ENCODE measurements around the gene COL4A6. TPM values are rescaled to one million over a fixed set of nuclear protein-coding genes. Genes with fewer than 3 reads are reported as not detected.
A peak's percentile ranks its signal among the peaks of the same experiment; 100 is the strongest.

Gene COL4A6
- total and polyA plus RNA-seq, 10 of the 15 experiments (the other 5 are each of a cell fraction or from before 2014, with no cell fraction given) = 0.02 to 0.56 (median 0.05) TPM; not detected in 3

DNA sequence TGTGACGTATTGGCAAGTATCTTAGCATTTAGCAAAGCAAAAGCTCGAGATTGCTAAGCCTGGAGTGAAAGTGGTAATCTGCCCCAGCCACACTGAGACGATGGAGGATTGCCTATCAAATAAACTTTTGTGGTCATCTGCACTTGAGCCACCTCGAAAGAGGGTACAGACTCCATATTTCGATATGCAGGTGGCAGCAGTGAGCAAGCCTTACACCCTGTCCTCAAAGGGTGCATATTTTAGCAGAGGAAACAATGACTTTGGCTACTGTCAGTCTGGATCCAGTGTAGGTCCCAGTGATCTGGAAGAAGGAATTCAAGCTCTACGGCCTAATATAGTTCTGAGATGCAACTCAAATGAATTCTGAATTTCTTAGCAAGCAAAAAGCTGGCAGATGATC is 192.8 kb downstream of the COL4A6 start:
- Histone ChIP-seq H3K4me3 (no peak overlapping the region), H3K9ac (ENCODE audit: control insufficient read depth, insufficient read depth, low read length) (no peak overlapping the region), H2AFZ (ENCODE audit: control insufficient read depth, low read depth, low read length) (no peak overlapping the region), H3K36me3 (ENCODE audit: control insufficient read depth in 2 of 2, insufficient read depth in 2 of 2, low read length in 1 of 2) (no peaks in the 10 kb centered on the region), H3K27ac (ENCODE audit: control insufficient read depth, insufficient read depth) (no peak overlapping the region), H3K27me3 (replicated peaks in 1 of 2; ENCODE audit: control insufficient read depth in 2 of 2, insufficient read depth in 2 of 2, low read length in 1 of 2) (no peaks in the 10 kb centered on the region), H3K79me2 (ENCODE audit: control insufficient read depth, insufficient read depth, low read length) (no peaks in the 10 kb centered on the region), H4K20me1 (ENCODE audit: control insufficient read depth, insufficient read depth) (no peaks in the 10 kb centered on the region), H3K4me1 (ENCODE audit: control insufficient read depth, insufficient read depth, low read length) (no peaks in the 10 kb centered on the region), H3K9me3 (replicated peaks; ENCODE audit: control insufficient read depth, insufficient read depth, low read length) (no peaks in the 10 kb centered on the region), H3K4me2 (ENCODE audit: control insufficient read depth, insufficient read depth) (no peak overlapping the region)
- BruUV-seq (replicated peaks) = no TSS peak
- intact Hi-C loops (cut with micrococcal nuclease; ENCODE audit: unreplicated experiment) = no loop called here
- DNase-seq (ENCODE audit: low read depth, low spot score) = no peak
- 0% methylated on average over 6 of the region's 6 CpGs for WGBS (ENCODE audit: insufficient coverage, insufficient replicate concordance, low lambda C conversion rate, missing lambda C conversion rate)
- ATAC-seq = peak; percentile 64
- RAD21 ChIA-PET (ENCODE audit: unreplicated experiment) = no interaction called here
- SMC1A ChIA-PET (ENCODE audit: uncharacterized antibody, unreplicated experiment) = no interaction called here
- in situ Hi-C loops (cut with MboI) = no loop called here
- CTCF ChIA-PET = interaction anchor here (0.7 to 1.5 kb wide), 4 partner anchors 12 to 292 kb away, joined by 3 to 5 read pairs (median 4); no protein-coding TSS in a partner anchor
- POLR2A ChIA-PET = no interaction called here
- no peak for FAIRE-seq
- no peak for TF ChIP-seq KLF5 (IDR thresholded peaks at IDR 0.05; ENCODE audit: partially characterized antibody)
- TF ChIP-seq, protein P1, sequence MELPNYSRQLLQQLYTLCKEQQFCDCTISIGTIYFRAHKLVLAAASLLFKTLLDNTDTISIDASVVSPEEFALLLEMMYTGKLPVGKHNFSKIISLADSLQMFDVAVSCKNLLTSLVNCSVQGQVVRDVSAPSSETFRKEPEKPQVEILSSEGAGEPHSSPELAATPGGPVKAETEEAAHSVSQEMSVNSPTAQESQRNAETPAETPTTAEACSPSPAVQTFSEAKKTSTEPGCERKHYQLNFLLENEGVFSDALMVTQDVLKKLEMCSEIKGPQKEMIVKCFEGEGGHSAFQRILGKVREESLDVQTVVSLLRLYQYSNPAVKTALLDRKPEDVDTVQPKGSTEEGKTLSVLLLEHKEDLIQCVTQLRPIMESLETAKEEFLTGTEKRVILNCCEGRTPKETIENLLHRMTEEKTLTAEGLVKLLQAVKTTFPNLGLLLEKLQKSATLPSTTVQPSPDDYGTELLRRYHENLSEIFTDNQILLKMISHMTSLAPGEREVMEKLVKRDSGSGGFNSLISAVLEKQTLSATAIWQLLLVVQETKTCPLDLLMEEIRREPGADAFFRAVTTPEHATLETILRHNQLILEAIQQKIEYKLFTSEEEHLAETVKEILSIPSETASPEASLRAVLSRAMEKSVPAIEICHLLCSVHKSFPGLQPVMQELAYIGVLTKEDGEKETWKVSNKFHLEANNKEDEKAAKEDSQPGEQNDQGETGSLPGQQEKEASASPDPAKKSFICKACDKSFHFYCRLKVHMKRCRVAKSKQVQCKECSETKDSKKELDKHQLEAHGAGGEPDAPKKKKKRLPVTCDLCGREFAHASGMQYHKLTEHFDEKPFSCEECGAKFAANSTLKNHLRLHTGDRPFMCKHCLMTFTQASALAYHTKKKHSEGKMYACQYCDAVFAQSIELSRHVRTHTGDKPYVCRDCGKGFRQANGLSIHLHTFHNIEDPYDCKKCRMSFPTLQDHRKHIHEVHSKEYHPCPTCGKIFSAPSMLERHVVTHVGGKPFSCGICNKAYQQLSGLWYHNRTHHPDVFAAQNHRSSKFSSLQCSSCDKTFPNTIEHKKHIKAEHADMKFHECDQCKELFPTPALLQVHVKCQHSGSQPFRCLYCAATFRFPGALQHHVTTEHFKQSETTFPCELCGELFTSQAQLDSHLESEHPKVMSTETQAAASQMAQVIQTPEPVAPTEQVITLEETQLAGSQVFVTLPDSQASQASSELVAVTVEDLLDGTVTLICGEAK (IDR thresholded peaks at IDR 0.05; ENCODE audit: borderline replicate concordance) = no peak
- TF ChIP-seq, protein P2, sequence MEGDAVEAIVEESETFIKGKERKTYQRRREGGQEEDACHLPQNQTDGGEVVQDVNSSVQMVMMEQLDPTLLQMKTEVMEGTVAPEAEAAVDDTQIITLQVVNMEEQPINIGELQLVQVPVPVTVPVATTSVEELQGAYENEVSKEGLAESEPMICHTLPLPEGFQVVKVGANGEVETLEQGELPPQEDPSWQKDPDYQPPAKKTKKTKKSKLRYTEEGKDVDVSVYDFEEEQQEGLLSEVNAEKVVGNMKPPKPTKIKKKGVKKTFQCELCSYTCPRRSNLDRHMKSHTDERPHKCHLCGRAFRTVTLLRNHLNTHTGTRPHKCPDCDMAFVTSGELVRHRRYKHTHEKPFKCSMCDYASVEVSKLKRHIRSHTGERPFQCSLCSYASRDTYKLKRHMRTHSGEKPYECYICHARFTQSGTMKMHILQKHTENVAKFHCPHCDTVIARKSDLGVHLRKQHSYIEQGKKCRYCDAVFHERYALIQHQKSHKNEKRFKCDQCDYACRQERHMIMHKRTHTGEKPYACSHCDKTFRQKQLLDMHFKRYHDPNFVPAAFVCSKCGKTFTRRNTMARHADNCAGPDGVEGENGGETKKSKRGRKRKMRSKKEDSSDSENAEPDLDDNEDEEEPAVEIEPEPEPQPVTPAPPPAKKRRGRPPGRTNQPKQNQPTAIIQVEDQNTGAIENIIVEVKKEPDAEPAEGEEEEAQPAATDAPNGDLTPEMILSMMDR (IDR thresholded peaks at IDR 0.05 in 2 of 3, conservative IDR thresholded peaks at IDR 0.05 in 1 of 3; ENCODE audit: control insufficient read depth in 2 of 3, extremely low read depth in 1 of 3, insufficient read depth in 1 of 3, low read depth in 3 of 3, low read length in 3 of 3) = peak in 1 of 3 experiments; percentile 15; a peak in 1 of 6 replicates
- 0 out of 2 replicates have a peak, but pooled peaks have one; percentile 10 for TF ChIP-seq SMC3 (IDR thresholded peaks at IDR 0.05; ENCODE audit: borderline replicate concordance, low read length)
- TF ChIP-seq, protein P3, sequence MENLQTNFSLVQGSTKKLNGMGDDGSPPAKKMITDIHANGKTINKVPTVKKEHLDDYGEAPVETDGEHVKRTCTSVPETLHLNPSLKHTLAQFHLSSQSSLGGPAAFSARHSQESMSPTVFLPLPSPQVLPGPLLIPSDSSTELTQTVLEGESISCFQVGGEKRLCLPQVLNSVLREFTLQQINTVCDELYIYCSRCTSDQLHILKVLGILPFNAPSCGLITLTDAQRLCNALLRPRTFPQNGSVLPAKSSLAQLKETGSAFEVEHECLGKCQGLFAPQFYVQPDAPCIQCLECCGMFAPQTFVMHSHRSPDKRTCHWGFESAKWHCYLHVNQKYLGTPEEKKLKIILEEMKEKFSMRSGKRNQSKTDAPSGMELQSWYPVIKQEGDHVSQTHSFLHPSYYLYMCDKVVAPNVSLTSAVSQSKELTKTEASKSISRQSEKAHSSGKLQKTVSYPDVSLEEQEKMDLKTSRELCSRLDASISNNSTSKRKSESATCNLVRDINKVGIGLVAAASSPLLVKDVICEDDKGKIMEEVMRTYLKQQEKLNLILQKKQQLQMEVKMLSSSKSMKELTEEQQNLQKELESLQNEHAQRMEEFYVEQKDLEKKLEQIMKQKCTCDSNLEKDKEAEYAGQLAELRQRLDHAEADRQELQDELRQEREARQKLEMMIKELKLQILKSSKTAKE (IDR thresholded peaks at IDR 0.05; ENCODE audit: low read depth, poor library complexity, severe bottlenecking) = no peak
- peak; percentile 17; the same call in 1 of the 2 replicates for TF ChIP-seq RAD21 (IDR thresholded peaks at IDR 0.05; ENCODE audit: insufficient read depth, low read depth, low read length)
- TF ChIP-seq, protein P4, sequence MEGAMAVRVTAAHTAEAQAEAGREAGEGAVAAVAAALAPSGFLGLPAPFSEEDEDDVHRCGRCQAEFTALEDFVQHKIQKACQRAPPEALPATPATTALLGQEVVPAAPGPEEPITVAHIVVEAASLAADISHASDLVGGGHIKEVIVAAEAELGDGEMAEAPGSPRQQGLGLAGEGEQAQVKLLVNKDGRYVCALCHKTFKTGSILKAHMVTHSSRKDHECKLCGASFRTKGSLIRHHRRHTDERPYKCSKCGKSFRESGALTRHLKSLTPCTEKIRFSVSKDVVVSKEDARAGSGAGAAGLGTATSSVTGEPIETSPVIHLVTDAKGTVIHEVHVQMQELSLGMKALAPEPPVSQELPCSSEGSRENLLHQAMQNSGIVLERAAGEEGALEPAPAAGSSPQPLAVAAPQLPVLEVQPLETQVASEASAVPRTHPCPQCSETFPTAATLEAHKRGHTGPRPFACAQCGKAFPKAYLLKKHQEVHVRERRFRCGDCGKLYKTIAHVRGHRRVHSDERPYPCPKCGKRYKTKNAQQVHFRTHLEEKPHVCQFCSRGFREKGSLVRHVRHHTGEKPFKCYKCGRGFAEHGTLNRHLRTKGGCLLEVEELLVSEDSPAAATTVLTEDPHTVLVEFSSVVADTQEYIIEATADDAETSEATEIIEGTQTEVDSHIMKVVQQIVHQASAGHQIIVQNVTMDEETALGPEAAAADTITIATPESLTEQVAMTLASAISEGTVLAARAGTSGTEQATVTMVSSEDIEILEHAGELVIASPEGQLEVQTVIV (IDR thresholded peaks at IDR 0.05; ENCODE audit: borderline replicate concordance, partially characterized antibody) = no peak
- TF ChIP-seq WRNIP1 (IDR thresholded peaks at IDR 0.05; ENCODE audit: borderline replicate concordance, low read depth, low read length) = no peak
